COLO668 (cell line): Measurements from ENCODE around the gene ASB1.

Experiments
- DNase-seq: peaks from one replicate; lab custom pipeline; 2025; ENCODE audit not compliant: unreplicated experiment; lab: John Stamatoyannopoulos, UW

Gene ASB1, protein sequence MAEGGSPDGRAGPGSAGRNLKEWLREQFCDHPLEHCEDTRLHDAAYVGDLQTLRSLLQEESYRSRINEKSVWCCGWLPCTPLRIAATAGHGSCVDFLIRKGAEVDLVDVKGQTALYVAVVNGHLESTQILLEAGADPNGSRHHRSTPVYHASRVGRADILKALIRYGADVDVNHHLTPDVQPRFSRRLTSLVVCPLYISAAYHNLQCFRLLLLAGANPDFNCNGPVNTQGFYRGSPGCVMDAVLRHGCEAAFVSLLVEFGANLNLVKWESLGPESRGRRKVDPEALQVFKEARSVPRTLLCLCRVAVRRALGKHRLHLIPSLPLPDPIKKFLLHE

DNA sequence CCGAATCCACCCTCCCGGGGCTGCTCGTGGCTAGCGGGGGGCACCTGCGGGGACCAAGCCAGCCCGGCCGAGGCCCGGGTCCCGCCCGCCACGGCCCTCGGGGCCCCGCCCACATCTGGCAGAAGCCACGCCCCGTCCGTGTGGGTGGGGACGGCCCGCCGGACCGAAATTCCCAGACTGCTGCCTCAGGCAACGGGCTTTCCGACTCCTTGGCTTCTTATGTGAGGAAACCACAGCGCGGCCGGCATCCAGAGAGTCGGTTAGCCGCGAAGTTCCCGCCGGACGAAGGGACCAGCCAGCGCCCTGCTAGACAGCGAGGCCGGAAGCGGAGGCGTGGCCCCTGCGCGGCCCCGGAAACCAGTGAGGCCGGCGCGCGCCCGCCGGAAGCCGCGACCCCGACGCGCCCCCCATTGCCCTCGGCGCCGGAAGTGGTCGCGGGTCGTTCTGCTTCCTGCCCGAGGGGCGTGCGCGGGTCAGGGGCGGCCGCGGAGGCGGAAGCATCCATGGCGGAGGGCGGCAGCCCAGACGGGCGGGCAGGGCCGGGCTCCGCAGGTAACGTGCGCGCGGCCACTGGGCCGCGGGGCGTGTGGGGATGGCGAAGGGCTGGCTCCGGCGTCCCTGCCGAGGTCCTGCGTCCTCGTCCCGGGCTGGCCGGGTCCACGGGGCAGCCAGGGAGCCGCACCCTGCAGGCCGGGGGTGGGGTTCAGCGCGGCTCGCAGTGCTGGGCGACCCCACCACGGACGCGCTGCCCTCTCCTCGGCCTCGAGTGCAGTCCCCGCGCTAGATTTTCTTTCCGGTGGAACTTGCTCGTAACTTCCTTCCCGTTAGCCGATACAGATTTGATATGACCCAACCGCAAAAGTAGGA, at the start of gene ASB1:
TSS of gene ASB1 (plus strand) at position 360 of the 867 bp plus-strand sequence. CDS start at position 504, 144 bp downstream.
- peak; percentile 84 for DNase-seq

DNA sequence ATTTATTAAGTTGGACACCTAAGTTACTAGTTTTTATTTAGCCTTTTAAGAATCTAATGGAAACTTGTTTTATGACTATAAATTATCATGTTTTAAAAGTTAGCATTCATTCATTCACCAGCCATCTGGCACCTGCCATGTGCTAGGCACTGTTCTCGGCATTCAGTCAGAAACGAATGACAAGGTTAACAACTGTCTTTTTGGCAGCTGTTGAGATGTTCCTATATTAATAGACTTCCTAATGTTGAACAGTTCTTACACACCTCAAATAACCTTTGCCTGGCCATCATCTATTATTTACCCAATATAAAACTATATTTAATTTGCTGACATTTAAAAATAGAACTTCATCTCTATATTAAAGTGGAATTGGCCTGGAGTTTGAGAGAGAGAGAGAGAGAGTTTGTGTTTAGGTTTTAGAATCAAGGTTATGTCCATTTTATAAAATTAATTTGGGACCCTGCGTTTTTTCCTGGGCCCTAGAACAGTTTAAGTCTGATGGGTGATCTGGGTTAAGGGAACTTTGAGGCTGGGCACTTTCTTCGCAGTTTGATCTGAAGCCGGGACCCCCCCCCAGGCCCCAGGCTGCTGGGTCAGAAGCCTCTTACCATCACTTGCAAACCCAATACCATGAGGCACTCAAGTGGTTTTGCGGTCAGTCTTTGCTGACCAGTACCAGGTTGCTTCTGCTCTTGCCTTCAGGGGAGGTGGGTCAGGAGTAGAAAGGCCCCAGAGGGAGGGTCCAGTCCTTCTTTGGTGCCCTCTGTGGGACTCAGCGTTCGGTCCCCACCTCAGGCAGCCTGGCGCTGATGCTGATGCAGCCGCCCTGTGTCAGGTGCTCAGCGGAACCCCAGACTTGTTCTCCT, 48.3 kb upstream of the ASB1 start:
- DNase-seq = no peak

DNA sequence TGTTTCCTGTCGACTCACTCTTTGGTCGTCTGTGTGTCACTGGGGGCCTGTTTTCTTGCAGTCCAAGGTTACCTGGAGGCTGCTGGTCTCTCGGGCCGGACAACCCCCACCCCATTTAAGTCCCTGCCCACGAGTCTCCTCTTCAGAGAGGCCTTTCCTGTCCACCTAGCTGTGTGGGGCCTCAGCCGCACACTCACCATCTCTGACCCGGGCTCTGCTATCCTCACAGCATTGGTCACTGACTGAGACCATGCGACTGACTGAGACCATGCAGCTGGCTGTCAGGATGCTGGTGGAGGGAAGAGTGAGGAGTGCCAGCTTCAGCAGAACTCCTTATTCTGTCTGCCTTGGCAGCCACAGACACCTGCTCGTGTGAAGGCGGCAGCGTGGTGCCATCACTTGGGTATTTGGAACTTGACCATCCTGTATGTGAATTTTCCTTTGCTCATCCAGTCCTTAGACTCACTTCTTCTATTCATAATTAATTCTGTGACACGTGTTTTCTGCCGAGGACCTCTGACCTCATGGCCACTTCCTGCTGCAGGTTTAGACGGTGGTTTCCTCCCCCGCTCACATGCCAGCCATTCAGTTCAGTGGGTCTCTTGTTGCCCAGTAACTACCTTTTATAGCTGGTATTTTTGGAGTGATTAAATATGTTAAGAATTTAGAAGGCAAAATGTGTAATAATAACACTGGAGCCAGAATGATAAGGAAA, 47.5 kb upstream of the ASB1 start:
- no peak for DNase-seq

DNA sequence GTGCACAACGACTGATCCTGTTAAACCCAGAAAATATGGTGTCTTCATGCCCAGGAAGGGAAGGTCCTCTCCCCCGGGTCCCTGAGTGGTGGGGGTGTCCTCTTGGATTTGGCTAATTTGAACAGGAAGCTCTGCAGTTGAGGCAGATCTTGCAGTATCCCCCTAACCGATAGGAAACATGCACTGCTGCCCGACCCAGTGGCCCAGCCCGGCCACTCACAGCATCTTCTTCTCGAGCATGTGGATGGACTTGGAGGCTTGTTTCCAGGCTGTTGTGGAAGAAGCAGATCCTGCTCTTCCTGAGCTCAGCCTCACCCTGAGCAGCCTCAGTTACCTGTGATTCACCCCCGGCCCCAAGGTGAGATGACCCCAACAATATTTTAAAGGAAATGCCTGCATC, 46.4 kb upstream of the ASB1 start:
- DNase-seq = no peak

DNA sequence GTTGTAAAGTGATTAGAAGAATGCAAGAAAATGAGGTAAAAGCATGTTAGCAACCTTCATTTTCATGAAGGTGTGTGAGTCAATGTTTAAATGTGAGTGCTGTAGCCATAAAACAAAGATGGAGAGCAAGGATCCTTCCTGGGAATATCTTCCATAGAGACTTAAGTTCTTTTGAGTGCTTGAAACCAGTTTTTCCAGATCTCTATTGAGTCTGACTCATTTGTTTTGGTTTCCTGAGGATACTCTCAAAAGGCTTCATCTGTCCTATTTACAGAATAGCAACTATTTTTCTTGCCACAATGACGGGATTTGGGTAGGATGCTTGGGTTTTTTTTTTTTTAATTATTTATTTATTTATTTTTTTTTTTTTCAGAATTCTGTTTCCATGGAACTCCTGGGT, 45.9 kb upstream of the ASB1 start:
- no peak for DNase-seq

DNA sequence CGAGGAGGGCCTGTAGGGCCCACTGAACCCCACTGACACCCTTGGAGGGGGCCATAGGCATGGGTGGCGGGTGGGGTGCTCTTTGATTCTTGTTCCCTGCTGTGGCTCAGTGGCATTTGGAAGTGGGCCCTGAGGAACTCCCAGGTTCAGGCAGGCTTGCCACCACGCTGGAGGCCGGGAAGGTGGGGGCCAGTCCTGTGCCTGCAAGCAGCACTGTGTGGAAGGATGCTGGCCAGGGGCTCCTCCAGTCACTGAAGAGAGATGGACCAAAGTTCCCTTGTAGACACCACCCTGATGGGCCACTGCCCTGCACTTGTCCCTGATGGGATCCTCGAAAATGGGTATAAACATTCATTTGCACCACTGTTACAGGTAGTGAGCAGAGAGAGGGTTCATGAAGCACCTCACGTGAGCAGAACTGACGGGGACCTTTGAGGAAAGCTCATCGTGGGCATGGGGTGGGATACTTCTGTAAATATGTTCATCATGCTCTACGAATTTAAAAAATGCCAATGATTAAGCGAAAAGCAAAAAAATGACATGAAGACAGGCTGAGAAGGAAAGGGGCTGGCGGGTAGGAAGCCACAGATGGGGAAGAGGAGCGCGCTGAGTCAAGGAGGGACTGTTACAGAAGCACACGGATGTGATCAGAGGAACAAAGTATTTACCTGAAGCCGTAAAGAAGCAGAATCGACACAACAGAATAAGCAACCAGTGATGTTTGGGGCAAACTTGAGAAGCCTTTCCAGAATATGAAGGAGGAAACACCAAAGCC, 45.2 kb upstream of the ASB1 start:
- DNase-seq = no peak

DNA sequence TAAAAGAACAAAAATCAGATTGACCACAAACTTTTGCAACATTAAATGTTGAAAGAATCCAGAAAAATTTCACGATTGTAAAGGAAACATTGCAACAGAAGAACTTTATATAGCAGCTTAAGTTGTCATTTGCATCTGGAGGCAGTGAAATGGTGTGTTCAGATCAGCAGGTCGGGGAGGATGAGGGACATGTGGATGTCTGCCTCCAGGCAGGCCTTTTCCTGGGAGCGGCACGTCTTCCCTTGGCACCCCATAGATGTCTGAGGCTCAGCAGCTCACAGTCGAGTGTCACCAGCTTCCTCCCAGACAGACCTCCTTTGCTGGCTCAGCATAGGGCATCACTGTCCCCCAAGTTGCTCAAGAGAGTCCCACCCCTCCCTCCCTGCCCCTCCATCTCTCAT, 44.3 kb upstream of the ASB1 start:
- no peak for DNase-seq

DNA sequence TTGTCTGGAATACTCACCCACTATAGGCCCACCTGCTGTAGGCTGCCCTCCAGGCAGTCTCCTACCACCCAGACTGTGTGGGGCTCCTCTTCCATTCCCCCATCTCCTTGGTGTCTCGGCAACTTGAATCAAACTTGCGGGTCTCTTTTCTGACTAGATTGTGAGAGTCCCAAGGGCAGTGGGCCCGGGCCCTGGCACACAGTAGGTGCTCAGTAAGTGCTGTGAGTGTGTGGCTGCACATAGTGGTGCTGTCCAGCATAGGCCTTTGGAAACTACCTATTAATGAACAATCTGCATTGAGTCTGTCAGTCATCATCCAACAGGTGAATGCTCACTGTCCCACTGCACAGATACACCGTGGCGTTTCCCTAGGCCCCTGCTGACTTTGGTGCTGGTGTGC, 43.6 kb upstream of the ASB1 start:
- no peak for DNase-seq

DNA sequence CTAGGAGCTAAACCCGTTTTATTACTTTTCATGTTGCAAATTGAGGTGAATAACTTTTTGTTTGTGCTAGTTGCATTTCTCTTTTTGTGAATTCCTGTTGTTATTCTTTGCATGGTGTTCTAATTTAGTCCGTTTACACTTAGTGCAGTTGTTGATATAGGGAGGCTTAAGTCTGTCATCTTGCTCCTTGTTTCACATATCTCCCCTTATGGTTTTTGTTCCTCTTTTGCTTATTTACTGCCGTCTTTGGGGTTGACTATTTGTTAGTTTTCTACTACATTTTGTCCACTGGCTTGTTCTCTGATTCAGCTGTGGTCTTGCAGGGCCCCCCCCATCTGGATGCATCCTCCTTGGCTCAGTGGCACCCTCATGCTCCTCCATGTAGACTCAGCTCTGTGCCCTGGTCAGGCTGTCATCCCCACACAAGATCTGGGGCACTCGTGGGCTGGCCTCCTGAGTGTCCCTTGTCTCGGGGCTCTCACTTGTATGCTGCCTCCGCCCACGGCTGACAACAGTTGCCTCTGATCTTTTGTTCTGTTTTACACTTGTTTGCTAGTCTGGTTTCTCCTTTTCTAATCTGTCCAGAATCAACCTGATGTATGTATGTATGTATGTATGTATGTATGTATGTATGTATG, 42.9 kb upstream of the ASB1 start:
- DNase-seq = no peak

DNA sequence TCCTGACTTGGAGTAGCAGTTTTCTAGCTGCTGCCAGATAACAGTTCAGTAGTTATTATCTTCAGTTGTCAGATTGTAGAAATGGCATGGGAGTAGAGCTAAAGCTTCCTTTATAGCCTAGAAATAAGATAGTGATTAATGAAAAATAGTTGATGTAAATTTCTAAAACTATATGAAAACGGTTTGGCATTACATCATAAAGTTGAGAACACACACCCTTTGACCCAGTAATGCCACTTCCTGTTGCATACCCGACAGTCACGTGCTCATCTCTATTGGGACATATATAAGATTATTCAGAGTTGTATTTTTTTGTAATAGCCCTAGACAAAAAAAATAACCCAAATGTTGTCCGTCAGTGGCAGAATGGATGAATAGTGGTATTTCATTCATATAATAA, 39.4 kb upstream of the ASB1 start:
- DNase-seq = no peak

DNA sequence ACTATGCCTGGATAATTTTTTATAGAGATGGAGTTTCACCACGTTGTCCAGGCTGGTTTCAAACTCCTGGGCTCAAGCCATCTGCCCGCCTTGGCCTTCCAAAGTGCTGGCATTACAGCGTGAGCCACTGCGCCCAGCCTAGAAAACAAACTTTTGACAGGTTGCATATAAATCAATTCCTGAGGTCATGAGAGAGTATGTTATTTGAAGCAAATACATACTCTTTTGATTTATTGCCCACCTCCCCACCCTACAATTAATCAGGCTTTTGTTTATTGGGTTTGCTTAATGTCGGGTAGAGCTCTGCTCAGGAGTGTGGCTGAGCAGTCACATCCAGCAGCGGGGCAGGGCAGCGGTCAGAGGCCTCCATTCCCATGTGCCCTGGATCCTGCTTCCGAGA, 37.9 kb upstream of the ASB1 start:
- DNase-seq = peak; percentile 17

DNA sequence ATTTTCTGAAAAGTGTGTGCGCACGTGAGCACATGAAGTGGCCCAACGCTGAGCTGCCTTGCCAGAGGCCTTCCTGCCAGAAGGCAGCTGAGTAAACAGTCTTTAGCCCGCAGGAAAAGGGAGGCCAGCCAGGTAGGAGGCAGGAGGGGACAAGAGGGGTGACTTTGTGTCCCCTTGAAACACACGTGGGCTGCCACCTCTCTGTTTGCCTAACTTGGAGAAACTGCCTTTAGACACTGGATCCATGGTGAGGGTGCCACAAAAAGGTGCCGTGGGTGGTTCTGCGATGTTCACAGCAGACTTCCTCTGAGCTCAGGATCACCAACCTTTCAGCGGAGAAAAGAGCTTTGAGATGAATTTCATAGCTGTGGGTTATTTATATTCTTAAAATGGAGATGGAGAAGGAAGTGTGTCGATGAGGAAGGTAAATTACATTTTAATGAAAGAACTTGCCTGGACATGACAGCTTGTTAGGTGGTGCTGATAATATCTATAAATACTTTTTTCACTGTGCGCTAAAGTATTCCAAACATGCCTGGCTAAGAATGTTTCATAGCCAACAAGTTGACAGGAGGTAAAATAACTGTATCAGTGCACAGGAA, 36.6 kb upstream of the ASB1 start:
- DNase-seq = peak; percentile 83

DNA sequence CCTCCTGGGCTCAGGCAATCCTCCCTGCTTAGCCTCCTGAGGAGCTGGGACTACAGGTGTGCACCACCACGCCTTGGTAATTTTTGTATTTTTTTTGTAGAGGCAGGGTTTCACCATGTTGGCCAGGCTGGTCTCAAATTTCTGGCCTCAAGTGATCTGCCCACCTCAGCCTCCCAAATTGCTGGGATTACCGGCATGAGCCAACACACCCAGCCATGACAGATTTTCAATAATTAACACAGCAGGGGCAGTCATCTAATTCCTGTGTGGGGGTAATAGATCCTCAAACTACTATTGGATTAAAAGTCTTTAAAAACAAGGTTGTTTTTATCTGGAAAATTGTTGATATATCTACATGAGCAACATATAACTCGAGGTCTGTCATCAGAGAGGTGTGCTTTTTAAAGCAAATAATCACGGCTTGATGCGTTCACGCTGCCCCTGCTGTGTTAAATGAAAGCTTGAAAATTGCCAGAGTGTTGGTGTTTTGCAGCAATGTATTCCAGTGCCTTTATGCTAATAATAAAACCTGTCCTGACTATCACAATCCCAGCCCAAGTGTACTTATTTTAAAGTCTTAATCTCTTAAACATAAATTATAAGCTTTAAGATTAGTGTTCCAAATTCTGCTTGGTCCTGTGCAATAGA, 35.6 kb upstream of the ASB1 start:
- DNase-seq = no peak

DNA sequence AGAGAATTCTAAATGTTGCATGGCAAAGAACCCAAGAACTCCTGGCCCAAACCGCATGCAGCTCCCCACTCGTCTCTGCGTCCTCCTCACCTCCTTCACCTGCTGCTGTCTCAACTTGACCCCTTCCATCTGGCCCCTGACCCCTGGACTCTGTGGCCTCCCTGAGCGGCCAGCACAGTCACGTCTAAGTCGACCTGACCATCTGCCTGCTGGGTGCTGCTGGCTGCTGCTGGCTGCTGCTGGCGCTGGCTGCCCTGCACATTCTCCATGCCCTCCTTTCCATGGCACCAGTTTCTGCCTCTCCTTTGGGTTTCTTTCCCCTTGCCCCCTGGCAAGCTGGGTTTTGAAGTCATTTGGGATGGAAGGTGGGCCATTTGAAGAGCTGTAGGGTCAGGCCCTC, 30.1 kb upstream of the ASB1 start:
- DNase-seq = no peak

DNA sequence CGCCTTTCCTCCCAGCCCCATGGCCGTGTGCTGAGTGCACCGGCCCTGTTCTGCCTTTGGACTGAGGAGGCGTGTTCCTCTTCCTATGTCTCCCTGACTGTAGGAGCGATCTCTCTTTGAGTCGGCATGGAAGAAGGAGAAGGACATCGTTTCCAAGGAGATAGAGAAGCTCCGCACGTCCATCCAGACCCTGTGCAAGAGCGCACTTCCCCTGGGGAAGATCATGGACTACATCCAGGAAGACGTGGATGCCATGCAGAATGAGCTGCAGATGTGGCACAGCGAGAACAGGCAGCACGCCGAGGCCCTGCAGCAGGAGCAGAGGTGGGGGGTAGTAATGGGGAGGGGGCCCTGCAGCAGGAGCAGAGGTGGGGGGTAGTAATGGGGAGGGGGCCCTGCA, 29.4 kb upstream of the ASB1 start:
- no peak for DNase-seq

DNA sequence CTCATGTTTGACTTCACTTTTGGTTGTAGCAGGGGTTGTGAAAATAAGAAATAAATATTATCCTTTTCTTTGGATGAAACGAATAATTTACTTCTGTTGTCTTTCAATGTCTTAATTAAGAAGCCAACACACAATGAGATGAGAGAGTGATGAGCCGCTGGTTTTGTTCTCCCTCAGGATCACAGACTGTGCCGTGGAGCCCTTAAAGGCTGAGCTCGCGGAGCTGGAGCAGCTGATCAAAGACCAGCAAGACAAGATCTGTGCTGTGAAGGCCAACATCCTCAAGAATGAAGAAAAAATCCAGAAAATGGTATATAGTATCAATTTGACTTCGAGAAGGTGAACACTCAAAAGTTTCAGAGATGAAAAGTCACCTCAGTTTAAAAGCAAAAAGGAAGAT, 28.1 kb upstream of the ASB1 start:
- no peak for DNase-seq

DNA sequence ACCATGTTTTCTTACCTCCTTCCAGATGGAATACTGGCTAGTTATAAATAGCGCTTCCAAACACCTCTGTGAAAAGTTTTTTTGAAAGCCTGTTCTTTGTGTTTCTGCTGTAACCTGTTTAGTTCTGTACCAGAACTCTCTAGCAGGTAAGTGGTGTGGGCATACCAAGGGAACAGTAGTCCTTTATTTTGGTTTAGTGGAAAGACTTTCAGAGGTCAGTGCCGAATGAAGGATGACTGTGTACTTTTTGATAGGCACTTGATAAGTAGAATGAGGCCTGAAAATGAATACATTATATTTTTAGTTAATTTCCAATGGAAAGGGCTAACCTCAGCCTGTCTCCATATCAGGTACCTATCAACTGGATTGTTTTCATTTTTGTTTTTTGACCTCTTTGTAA, 27.6 kb upstream of the ASB1 start:
- no peak for DNase-seq

DNA sequence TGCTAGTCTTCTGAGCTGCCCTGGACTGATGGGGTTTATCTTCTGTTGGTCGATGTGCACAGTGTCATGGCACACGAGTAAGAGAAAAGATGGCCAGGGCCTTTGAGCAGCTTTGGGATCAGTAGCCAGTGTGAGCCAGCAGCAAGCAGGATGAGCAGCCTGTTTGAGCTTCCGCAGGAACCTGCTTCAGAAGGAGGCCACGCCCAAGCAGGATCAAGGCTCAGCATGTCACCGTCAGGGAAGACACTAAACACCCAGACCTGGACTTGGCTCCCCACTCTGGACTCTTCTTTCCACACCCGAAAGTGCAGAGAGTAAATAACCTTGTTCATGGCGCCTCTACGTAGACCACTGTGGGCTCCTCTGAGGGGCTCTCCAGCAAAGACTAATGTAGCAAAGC, 25.2 kb upstream of the ASB1 start:
- no peak for DNase-seq
